ENCODE data around the gene SLC16A2.

SLC16A2 gene

GRCh38 chrX:74535408-74536151 is 114.3 kb downstream of the SLC16A2 start:
- peak; percentile 39 for TF ChIP-seq CTCF (conservative IDR thresholded peaks at IDR 0.05; ENCODE audit: control insufficient read depth, insufficient read depth, low read depth, low read length)
- H3K4me3 ChIP-seq (ENCODE audit: control insufficient read depth, low read depth, low read length) = peak overlapping the region; percentile 44
- peak; percentile 68 for DNase-seq (ENCODE audit: low read depth)

DNA sequence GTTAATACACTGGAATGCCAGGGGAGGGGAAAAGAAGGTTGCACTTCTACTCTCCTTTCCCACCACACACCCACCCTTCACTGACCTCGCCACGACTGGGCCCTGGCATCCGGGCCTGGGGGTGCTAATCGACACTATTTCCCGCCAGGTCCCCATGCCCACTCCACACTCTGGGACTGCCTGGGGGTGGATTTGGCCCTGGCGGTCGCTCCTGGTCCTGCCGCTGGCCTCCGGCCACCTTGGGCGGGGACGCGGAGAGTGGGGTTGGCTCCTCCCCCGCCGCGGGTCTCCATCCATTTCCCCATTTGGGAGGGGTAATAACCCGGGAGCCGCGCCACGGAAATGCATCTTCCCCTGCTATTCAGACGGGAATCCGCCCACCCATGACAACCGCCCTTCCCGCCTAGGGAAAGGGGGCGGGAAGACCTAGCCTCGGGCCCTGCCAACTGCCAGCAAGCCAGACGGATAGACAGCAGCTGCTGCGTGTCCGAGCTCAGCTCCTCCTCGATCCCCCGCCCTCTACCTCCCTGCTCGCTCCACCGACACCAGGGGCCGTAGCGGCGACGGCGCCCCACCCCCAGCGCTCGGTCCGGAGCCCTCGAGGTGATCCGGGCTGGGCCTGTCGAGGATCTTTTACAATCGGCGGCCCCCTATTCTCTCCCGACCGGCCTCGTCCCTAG is 115.0 kb downstream of the SLC16A2 start:
- peak; percentile 31 for TF ChIP-seq CTCF (conservative IDR thresholded peaks at IDR 0.05; ENCODE audit: control insufficient read depth, insufficient read depth, low read depth, low read length)
- peak; percentile 85 for DNase-seq (ENCODE audit: low read depth)
- H3K4me3 ChIP-seq (ENCODE audit: control insufficient read depth, low read depth, low read length) = peak overlapping the region; percentile 44

GRCh38 chrX:74536832-74537371 is 115.6 kb downstream of the SLC16A2 start:
- TF ChIP-seq CTCF (conservative IDR thresholded peaks at IDR 0.05; ENCODE audit: control insufficient read depth, insufficient read depth, low read depth, low read length) = no peak
- peak overlapping the region; percentile 44 for H3K4me3 ChIP-seq (ENCODE audit: control insufficient read depth, low read depth, low read length)
- DNase-seq (ENCODE audit: low read depth) = peak; percentile 53

DNA sequence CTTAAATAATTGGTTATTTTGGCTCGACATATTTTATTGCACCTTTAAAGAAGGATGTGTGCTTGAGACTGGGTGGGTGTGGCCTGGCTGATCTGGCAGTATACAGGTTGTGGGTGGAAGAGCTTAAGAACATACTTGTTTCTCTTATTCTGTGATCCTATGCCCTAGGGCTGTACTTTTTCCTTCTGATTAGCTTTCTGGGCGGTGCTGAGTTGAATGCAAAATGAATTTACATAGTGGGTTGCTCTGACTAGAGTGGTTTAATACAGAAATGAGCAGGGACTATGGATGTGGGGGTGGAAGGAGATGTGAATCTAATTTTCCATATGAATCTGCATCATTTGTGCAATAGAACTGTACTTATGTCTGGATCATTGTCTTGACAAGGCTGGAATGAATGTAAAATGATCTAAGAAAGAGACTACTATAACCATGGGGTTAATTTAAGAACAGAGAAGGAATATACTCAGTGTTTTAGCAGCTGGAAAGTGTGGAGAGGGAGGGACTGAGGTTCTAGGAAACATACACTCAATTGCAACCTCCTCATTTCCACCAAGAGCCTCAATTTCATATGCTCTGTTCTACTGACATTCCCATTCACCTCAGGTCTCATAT is 119.4 kb downstream of the SLC16A2 start:
- H3K4me3 ChIP-seq (ENCODE audit: control insufficient read depth, low read depth, low read length) = no peak overlapping the region
- TF ChIP-seq CTCF (conservative IDR thresholded peaks at IDR 0.05; ENCODE audit: control insufficient read depth, insufficient read depth, low read depth, low read length) = no peak
- no peak for DNase-seq (ENCODE audit: low read depth)

GRCh38 chrX:74545880-74546523 is 124.7 kb downstream of the SLC16A2 start:
- H3K4me3 ChIP-seq (ENCODE audit: control insufficient read depth, low read depth, low read length) = no peak overlapping the region
- no peak for TF ChIP-seq CTCF (conservative IDR thresholded peaks at IDR 0.05; ENCODE audit: control insufficient read depth, insufficient read depth, low read depth, low read length)
- DNase-seq (ENCODE audit: low read depth) = no peak

GRCh38 chrX:74546984-74547383 is 125.7 kb downstream of the SLC16A2 start:
- DNase-seq (ENCODE audit: low read depth) = no peak
- no peak overlapping the region for H3K4me3 ChIP-seq (ENCODE audit: control insufficient read depth, low read depth, low read length)
- no peak for TF ChIP-seq CTCF (conservative IDR thresholded peaks at IDR 0.05; ENCODE audit: control insufficient read depth, insufficient read depth, low read depth, low read length)
